ENCODE results near the gene C9.
"Not testable (repeated sequence)": the region's sequence is repeated elsewhere in the genome, so short reads cannot be mapped to it uniquely, and the experiment has no call there.

The C9 gene

GRCh38 chr5:39260095-39260494, 104.2 kb downstream of the C9 start:
- DNase-seq (ENCODE audit: low read depth): no peak

GRCh38 chr5:39257554-39257953, 106.7 kb downstream of the C9 start:
- DNase-seq (ENCODE audit: low read depth): no peak

- DNase-seq (ENCODE audit: low read depth): no peak
Measured at GRCh38 chr5:39256477-39257235, 107.6 kb downstream of the C9 start.

- no peak for DNase-seq (ENCODE audit: low read depth)
Measured at GRCh38 chr5:39255406-39255805, 108.9 kb downstream of the C9 start.

GRCh38 chr5:39254671-39255070, 109.6 kb downstream of the C9 start:
- DNase-seq (ENCODE audit: low read depth): no peak

GRCh38 chr5:39253196-39253595, 111.1 kb downstream of the C9 start:
- no peak for DNase-seq (ENCODE audit: low read depth)

GRCh38 chr5:39249564-39250274, 114.6 kb downstream of the C9 start:
- no peak for DNase-seq (ENCODE audit: low read depth)

- DNase-seq (ENCODE audit: low read depth): no peak
Measured at GRCh38 chr5:39249069-39249468, 115.2 kb downstream of the C9 start.

GRCh38 chr5:39240750-39241149, 123.5 kb downstream of the C9 start:
- no peak for DNase-seq (ENCODE audit: low read depth)

GRCh38 chr5:39238366-39239105, 125.8 kb downstream of the C9 start:
- DNase-seq (ENCODE audit: low read depth): no peak

- DNase-seq (ENCODE audit: low read depth): no peak
Measured at GRCh38 chr5:39236718-39237117, 127.6 kb downstream of the C9 start.

- no peak for DNase-seq (ENCODE audit: low read depth)
Measured at GRCh38 chr5:39235648-39236047, 128.6 kb downstream of the C9 start.

- DNase-seq (ENCODE audit: low read depth): not testable (repeated sequence)
Measured at GRCh38 chr5:39234494-39234893, 129.8 kb downstream of the C9 start.
